ENCODE results near the gene TBC1D2.

Gene TBC1D2

DNA sequence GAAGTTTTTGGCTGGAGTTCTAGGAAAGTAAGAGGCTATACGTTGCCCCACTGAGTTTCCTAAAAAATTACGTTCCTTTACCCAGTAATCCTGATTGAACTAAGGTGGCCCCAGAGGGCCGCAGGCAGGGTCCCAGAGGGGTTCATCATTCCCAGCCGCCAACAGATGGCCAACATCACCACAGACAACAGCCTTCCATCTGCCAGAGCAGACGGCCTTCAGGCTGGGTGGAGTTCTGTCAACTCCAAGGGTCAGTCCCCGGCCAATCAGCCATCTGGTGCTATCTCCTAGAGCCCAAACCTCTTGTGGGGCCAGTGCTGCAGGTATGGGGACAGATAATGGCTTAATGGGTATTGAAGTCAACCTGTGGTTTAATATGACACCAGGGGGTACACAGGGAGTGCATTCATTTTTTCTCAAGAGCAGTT is 30.4 kb downstream of the TBC1D2 start:
- DNase-seq (ENCODE audit: low spot score in 2 of 2) (no peak), ATAC-seq (ENCODE audit: low read depth) (no peak)
- Mint-ChIP-seq H3K9me3 (no peaks in the 10 kb centered on the region), H3K4me3 (no peak overlapping the region), H3K36me3 (peaks cover 11% of the 10 kb centered on the region), H3K4me1 (no peaks in the 10 kb centered on the region), H3K27me3 (no peaks in the 10 kb centered on the region), H3K27ac (no peak overlapping the region)

DNA sequence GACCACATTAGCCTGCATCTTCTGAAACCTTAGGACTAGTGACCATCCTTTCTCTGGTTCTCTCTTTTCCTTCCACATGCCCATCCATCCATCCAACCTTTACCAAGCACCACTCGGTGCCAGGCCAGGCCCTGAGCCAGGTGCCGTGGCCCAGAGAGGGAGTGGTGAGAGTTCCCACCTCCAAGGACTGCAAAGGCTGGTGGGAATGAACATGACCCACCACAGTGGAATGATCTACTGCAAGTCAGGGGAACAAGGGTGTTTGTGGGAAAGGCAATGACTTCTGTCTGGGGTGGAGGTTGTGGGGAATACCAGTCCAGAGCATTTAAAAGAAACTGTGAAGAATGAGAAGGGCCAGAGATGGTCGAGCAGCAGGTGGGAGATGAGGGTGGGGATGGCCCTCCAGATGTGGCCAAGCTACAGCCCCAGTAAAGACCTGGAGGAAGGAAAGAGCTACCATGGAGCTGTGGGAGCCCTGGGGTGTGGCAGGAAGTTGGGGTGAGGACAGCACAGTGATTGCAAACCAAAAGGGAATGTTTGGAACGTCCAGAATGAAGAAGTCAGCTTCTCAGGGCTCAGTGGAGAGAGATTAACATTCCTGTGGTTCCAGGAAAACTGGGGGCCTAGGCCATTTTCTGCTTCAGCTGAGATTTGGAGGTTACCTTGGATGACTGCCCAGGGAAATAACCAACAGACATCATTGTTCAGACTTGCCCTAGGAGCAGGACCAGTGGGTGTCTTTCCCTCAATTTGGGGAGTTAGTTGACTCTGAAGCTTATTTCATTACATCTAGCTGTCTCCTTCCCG is 32.4 kb downstream of the TBC1D2 start:
- Mint-ChIP-seq H3K27me3 (no peaks in the 10 kb centered on the region), H3K4me3 (no peak overlapping the region), H3K27ac (no peak overlapping the region), H3K9me3 (no peaks in the 10 kb centered on the region), H3K36me3 (peaks cover 20% of the 10 kb centered on the region), H3K4me1 (no peaks in the 10 kb centered on the region)
- ATAC-seq (ENCODE audit: low read depth) (no peak), DNase-seq (ENCODE audit: low spot score in 2 of 2) (no peak)

DNA sequence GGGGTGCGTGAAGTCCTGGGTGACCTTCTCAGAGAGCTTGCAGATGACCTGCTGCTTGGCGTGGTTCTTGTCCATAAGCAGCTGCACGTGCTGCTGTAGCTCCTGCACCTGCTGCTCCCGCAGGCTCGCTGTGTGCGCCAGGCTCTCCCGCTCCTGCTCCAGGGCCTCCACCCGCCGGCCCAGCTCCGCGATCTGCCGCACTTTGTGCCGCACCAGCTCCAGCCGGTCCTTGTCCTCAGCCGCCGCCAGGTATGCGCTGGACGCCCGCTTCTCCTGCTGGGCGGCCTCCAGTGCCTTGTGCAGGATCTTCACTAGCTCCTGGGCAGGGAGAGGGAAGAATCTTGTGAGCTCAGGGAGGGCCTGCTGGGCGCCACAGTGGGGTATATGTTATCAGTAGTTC is 34.5 kb downstream of the TBC1D2 start:
- no peak for ATAC-seq (ENCODE audit: low read depth)
- Mint-ChIP-seq H3K4me3 (no peak overlapping the region), H3K9me3 (no peaks in the 10 kb centered on the region), H3K36me3 (peaks cover 15% of the 10 kb centered on the region), H3K4me1 (no peaks in the 10 kb centered on the region), H3K27ac (no peak overlapping the region), H3K27me3 (no peaks in the 10 kb centered on the region)
- DNase-seq (ENCODE audit: low spot score in 2 of 2): no peak

DNA sequence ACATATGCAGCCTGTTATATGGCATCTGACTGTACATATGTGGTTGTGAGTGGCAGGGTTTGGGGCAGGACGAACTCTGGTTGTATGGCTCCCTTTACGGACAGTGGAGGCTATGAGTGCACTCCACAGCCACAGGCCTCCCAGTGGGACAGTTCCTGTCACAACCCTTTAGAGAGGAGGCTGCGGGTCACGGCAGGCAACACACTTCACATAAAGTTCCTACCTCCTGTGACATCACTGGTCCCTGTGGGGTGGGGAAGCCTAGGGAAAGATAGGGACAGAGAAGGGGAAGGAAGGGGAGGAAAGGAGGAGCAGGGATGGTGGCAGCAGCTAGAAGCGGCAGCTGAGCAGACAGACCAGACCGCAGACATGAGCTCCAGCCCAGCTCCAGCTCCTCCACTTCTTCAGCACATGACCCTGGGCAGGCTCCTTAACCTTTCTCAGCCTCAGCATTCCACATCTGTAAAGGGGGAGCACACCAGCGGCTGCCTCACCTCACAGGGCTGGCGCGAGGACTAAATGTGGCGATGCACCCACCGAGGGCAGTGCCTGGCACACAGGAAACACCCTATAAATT is 35.6 kb downstream of the TBC1D2 start:
- H3K4me3 Mint-ChIP-seq: no peak overlapping the region
- DNase-seq (ENCODE audit: low spot score in 2 of 2): no peak
- H3K4me1 Mint-ChIP-seq: no peaks in the 10 kb centered on the region
- H3K27ac Mint-ChIP-seq: no peak overlapping the region
- H3K9me3 Mint-ChIP-seq: no peaks in the 10 kb centered on the region
- H3K27me3 Mint-ChIP-seq: no peaks in the 10 kb centered on the region
- H3K36me3 Mint-ChIP-seq: peaks cover 17% of the 10 kb centered on the region
- ATAC-seq (ENCODE audit: low read depth): no peak

DNA sequence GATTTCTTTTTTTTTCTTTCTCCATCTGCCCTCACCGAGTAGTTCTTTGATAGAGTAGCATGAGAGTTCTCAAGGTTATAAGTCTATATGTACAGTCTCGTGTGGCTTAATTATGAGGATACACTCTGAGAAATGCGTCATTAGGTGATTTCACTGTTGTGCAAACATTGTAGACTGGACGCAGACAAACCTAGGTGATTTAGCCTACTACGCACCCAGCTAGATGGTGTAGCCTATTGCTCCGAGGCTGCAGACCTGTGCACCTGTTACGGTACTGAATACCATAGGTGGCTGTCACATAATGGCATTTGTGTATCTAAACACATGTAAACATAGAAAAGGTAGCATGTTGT is 36.1 kb downstream of the TBC1D2 start:
- no peak for DNase-seq (ENCODE audit: low spot score in 2 of 2)
- Mint-ChIP-seq H3K27ac (no peak overlapping the region), H3K27me3 (no peaks in the 10 kb centered on the region), H3K4me1 (no peaks in the 10 kb centered on the region), H3K36me3 (peaks cover 19% of the 10 kb centered on the region), H3K4me3 (no peak overlapping the region), H3K9me3 (no peaks in the 10 kb centered on the region)
- no peak for ATAC-seq (ENCODE audit: low read depth)

DNA sequence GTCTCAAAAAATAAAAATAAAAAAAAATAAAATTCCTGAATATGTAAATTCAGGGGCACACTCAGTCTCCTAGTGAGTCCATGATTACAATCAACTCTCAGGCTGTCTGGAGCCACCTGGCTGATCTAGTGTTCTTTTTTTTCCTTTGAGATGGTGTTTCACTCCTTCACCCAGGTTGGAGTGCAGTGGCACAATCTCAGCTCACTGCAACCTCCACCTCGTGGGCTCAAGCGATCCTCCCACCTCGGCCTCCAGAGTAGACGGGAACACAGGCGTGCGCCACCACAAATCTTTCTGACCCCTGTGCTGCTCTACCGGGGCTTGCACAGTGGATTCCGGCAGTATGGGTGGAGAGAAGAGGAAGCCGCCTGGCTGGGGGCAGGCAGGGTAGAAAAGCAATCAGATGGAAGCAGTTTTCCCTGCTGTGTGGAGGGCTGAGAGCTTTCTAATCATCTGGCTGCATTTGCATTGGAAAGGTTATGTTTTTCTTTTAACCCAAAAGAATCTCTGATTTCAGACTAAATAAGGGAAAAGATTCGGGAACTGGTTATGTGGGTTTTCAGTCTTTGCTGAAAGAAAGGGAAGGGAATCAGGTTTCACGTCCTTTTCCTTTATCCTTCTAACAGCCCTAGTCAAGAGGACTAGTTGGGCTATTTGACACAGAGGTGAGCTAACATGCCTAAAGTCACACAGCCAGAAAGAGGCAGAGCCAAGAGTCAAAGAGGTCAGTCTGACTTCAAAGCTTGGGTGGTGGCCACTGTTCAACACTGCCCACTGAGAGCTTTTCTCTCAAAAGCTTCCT is 36.7 kb downstream of the TBC1D2 start:
- H3K36me3 Mint-ChIP-seq: peaks cover 19% of the 10 kb centered on the region
- no peaks in the 10 kb centered on the region for H3K4me1 Mint-ChIP-seq
- no peaks in the 10 kb centered on the region for H3K27me3 Mint-ChIP-seq

DNA sequence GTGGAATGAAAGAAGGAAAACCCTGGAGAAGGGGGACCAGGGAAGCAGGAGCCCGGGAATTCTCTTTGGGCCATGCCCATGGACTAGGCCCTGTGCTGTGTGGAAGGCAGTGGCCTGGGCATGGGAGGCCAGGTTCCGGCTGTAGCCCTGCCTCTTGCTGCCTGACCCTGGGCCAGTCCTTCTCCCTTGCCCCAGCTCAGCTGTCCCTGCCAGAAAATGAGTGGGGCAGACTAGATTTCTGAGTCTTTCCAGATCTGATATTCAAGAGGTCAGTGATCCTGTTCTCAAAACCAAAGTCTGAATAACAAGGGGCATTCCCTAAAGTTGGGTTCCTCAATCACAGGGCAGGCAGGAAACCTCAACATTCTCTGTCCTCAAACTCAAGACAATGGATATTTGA is 38.2 kb downstream of the TBC1D2 start:
- ATAC-seq (ENCODE audit: low read depth): no peak
- Mint-ChIP-seq H3K27ac (no peak overlapping the region), H3K27me3 (no peaks in the 10 kb centered on the region), H3K9me3 (no peaks in the 10 kb centered on the region), H3K36me3 (peaks cover 17% of the 10 kb centered on the region), H3K4me3 (no peak overlapping the region), H3K4me1 (no peaks in the 10 kb centered on the region)
- no peak for DNase-seq (ENCODE audit: low spot score in 2 of 2)

More for the DNA sequence above, 36.7 kb downstream of the TBC1D2 start:
- no peak for ATAC-seq (ENCODE audit: low read depth)
- DNase-seq (ENCODE audit: low spot score in 2 of 2): no peak
- Mint-ChIP-seq H3K27ac (no peak overlapping the region), H3K9me3 (no peaks in the 10 kb centered on the region), H3K4me3 (no peak overlapping the region)

DNA sequence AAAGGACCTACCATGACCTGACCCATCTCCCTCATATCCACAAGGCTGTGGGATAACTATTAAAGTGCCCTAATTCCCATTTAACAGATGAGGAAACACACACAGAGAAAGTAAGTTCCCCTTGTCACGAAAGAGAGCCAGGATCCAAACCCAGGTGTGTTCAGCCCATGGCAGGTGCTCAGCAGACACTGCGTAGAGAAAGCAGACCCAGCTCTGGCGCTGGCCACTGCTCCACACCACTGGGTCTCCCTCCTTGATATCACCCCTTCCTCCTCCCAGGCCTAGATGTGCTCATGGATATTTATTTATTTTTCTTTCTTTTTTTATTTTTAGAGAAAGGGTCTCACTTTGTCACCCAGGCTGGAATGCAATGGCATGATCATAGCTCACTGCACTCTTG is 39.1 kb downstream of the TBC1D2 start:
- Mint-ChIP-seq H3K4me3 (no peak overlapping the region), H3K4me1 (no peaks in the 10 kb centered on the region), H3K36me3 (peaks cover 15% of the 10 kb centered on the region), H3K9me3 (no peaks in the 10 kb centered on the region), H3K27ac (no peak overlapping the region), H3K27me3 (no peaks in the 10 kb centered on the region)
- no peak for ATAC-seq (ENCODE audit: low read depth)
- DNase-seq (ENCODE audit: low spot score in 2 of 2): no peak

DNA sequence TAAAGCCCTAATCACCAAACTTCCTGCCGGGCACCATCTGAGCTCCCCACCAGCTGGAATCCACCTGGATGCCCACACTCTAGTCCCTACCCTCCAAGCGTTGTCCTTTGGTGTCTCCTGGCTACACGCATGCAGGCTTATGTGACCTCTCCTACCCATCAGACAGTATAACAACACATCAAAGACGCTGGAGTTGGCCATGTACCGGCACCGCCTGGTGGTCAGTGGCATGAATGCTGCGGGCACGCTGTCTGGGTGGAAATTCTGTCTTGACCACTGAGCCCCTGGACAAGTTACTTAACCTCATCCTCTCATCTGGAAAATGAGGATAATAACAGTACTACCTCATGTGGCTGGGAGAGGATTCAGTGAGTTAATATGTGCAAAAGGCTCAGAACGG is 39.6 kb downstream of the TBC1D2 start:
- no peaks in the 10 kb centered on the region for H3K27me3 Mint-ChIP-seq
- ATAC-seq (ENCODE audit: low read depth) (no peak), DNase-seq (ENCODE audit: low spot score in 2 of 2) (no peak)
- peaks cover 15% of the 10 kb centered on the region for H3K36me3 Mint-ChIP-seq
- no peak overlapping the region for H3K27ac Mint-ChIP-seq
- H3K4me1 Mint-ChIP-seq: no peaks in the 10 kb centered on the region
- no peak overlapping the region for H3K4me3 Mint-ChIP-seq
- H3K9me3 Mint-ChIP-seq: no peaks in the 10 kb centered on the region

DNA sequence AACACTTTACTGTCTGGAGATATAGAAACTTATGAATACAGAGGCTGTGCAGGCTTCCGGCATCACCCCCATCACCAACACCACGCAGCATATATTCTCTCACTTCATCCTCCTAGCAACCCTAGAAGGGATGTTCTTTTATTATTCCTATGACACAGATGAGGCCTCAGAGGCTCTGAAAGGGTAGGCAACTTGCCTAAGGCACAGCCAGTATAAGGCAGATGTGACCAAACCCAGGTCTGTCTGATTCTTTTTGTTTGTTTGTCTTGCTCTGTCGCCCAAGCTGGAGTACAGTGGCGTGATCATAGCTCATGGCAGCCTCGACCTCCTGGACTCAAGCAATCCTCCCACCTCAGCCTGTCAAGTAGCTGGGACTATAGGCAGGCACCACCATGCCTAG is 40.2 kb downstream of the TBC1D2 start:
- Mint-ChIP-seq H3K27me3 (no peaks in the 10 kb centered on the region), H3K9me3 (no peaks in the 10 kb centered on the region), H3K4me1 (no peaks in the 10 kb centered on the region), H3K36me3 (peaks cover 15% of the 10 kb centered on the region), H3K4me3 (no peak overlapping the region), H3K27ac (no peak overlapping the region)
- DNase-seq (ENCODE audit: low spot score in 2 of 2): no peak
- ATAC-seq (ENCODE audit: low read depth): no peak

DNA sequence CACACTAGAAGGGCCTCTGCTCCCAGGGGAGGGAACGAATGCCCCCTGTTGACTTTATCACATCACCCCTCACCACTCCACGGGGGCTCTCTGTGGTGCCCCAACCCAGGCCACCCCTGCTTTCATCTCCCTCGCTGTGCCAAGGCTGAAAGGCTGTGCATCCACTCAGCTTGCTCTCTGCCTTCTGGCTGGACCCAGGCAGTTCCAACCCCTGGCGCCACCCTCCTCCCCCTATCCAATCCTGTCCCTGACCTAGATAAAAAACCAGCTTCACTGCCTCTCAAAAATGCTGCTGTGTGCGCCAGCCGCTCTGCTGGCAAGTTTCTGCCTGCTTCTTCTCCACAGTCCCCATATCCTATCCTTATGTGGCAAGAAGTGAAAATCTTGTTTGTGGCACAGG is 40.6 kb downstream of the TBC1D2 start:
- H3K4me3 Mint-ChIP-seq: no peak overlapping the region
- H3K27ac Mint-ChIP-seq: no peak overlapping the region
- H3K27me3 Mint-ChIP-seq: no peaks in the 10 kb centered on the region
- H3K36me3 Mint-ChIP-seq: peaks cover 14% of the 10 kb centered on the region
- H3K4me1 Mint-ChIP-seq: no peaks in the 10 kb centered on the region
- no peaks in the 10 kb centered on the region for H3K9me3 Mint-ChIP-seq
- ATAC-seq (ENCODE audit: low read depth) (no peak), DNase-seq (ENCODE audit: low spot score in 2 of 2) (no peak)

DNA sequence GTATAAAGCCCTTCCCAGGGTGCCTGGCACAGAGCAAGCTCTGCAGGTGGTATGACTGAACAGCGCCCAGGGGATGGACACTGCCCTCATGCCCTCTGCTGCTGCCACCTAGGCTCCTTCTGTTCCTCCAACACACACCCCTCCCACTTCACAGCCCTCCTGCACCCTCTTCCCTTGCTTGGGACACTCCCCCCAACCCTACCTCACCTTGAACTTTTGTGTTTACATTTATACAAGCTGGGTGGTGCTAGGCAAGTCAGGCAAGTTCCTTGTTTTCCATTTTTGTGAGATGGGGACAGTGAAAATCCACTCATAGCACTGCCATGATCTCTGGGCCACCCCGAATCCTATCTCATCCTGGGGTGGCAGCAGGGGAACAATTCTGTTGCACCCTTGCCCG is 44.2 kb downstream of the TBC1D2 start:
- H3K4me3 Mint-ChIP-seq: no peak overlapping the region

DNA sequence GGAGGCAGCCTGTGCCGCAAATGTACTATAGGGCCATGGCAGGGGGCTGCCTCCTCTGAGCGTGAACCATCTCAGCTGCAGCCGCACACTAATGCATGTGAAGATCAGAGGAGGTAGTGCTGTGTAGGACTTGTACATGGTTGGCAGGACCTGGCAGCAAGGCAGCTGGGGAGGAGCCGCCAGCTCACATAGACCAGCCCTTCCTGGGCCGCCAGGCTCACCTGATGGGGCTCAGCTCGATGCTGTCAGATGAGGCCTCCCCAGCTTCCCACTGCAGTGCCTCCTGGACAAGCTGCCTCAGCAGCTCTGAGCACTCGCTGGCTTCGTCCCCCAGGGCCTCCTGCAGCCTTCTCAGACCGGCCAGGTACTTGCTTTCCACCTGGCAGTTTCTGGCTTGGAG is 45.0 kb downstream of the TBC1D2 start:
- no peak overlapping the region for H3K4me3 Mint-ChIP-seq
- H3K27me3 Mint-ChIP-seq: no peaks in the 10 kb centered on the region
- no peaks in the 10 kb centered on the region for H3K9me3 Mint-ChIP-seq
- H3K27ac Mint-ChIP-seq: no peak overlapping the region
- no peak for DNase-seq (ENCODE audit: low spot score in 2 of 2)
- H3K4me1 Mint-ChIP-seq: peaks cover 4% of the 10 kb centered on the region
- ATAC-seq (ENCODE audit: low read depth): no peak
- peaks cover 8% of the 10 kb centered on the region for H3K36me3 Mint-ChIP-seq

More for the DNA sequence above, 44.2 kb downstream of the TBC1D2 start:
- H3K27ac Mint-ChIP-seq: no peak overlapping the region
- H3K27me3 Mint-ChIP-seq: no peaks in the 10 kb centered on the region
- no peaks in the 10 kb centered on the region for H3K9me3 Mint-ChIP-seq
- H3K4me1 Mint-ChIP-seq: peaks cover 2% of the 10 kb centered on the region
- DNase-seq (ENCODE audit: low spot score in 2 of 2) (no peak), ATAC-seq (ENCODE audit: low read depth) (no peak)
- H3K36me3 Mint-ChIP-seq: peaks cover 8% of the 10 kb centered on the region

DNA sequence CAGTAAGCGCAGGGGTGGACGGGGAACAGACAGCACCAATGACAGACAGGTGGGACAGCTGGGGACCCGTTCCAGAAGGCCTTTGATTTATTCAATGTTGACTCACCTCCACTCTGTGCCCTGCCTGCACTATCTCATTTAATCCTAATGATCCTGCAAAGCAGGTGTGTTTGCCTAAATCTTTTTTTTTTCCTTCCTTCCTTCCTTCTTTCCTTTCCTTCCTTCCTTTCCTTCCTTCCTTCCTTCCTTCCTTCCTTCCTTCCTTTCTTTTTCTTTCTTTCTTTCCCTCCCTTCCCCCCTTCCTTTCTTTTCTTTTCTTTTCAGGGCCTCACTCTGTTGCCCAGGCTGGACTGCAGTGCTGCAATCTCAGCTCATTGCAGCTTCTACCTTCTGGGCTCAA is 45.9 kb downstream of the TBC1D2 start:
- DNase-seq (ENCODE audit: low spot score in 2 of 2): no peak
- Mint-ChIP-seq H3K27ac (no peak overlapping the region), H3K9me3 (no peaks in the 10 kb centered on the region), H3K4me3 (no peak overlapping the region), H3K27me3 (no peaks in the 10 kb centered on the region), H3K4me1 (peaks cover 4% of the 10 kb centered on the region), H3K36me3 (peaks cover 4% of the 10 kb centered on the region)
- ATAC-seq (ENCODE audit: low read depth): no peak

Data from memory B cell (primary cell).